Left lobe of liver (tissue), 2 donors: ENCODE measurements around the gene LNPEP. TPM values are rescaled to one million over a fixed set of nuclear protein-coding genes. Genes with fewer than 3 reads are reported as not detected.
"Not testable (repeated sequence)": the region's sequence is repeated elsewhere in the genome, so short reads cannot be mapped to it uniquely, and the experiment has no call there.

ENCODE experiments used
- ATAC-seq: fragments of 200-7000 bp; cut with Tn5 transposase; one replicate; pipeline ENCODE4 v1.9.1; 2020; ENCODE audit warnings: mild to moderate bottlenecking, moderate library complexity
- DNase-seq: peaks from one replicate; pipeline ENCODE4 v3.0.0-alpha.2; 2020; ENCODE audit warnings: low spot score
- total RNA-seq: library from RNA; stranded (reverse); gene quantifications from one replicate; pipeline ENCODE4 v1.2.1, GENCODE V29; 2021
- donor health status: DM: no; HTN: no; CAD: no; lungs with moderate emphysema.
- donor health status: DM: no; HTN: yes; CAD: no.

LNPEP gene
- total RNA-seq, 1 donor from 2014 or later, result 8.4 TPM

- no peak for ATAC-seq
- DNase-seq, result no peak
Observed at GRCh38 chr5:97046270-97046982, 110.5 kb downstream of the LNPEP start.

GRCh38 chr5:97047076-97047475 is 111.2 kb downstream of the LNPEP start:
- ATAC-seq (no peak), DNase-seq (no peak)

- ATAC-seq (no peak), DNase-seq (no peak)
Observed at GRCh38 chr5:97049175-97049574, 113.3 kb downstream of the LNPEP start.

GRCh38 chr5:97056263-97056662 is 120.4 kb downstream of the LNPEP start:
- DNase-seq (no peak), ATAC-seq (no peak)

GRCh38 chr5:97062046-97062445 is 126.2 kb downstream of the LNPEP start:
- DNase-seq (no peak), ATAC-seq (no peak)

- ATAC-seq, result no peak
Observed at GRCh38 chr5:97063251-97063650, 127.4 kb downstream of the LNPEP start.

GRCh38 chr5:97065475-97065874 is 129.6 kb downstream of the LNPEP start:
- ATAC-seq (no peak), DNase-seq (no peak)

More at GRCh38 chr5:97063251-97063650, 127.4 kb downstream of the LNPEP start:
- DNase-seq, result no peak

GRCh38 chr5:97067296-97067850 is 131.5 kb downstream of the LNPEP start:
- DNase-seq (no peak), ATAC-seq (no peak)

- ATAC-seq, result no peak
Observed at GRCh38 chr5:97070234-97070633, 134.4 kb downstream of the LNPEP start.

GRCh38 chr5:97071101-97071500 is 135.2 kb downstream of the LNPEP start:
- DNase-seq (no peak), ATAC-seq (no peak)

More at GRCh38 chr5:97070234-97070633, 134.4 kb downstream of the LNPEP start:
- no peak for DNase-seq

GRCh38 chr5:97071993-97072392 is 136.1 kb downstream of the LNPEP start:
- ATAC-seq (no peak), DNase-seq (no peak)

GRCh38 chr5:97072696-97073095 is 136.8 kb downstream of the LNPEP start:
- DNase-seq (no peak), ATAC-seq (no peak)

GRCh38 chr5:97073420-97073819 is 137.5 kb downstream of the LNPEP start:
- ATAC-seq, result no peak

GRCh38 chr5:97074859-97075489 is 139.1 kb downstream of the LNPEP start:
- ATAC-seq (no peak), DNase-seq (no peak)

More at GRCh38 chr5:97073420-97073819, 137.5 kb downstream of the LNPEP start:
- DNase-seq, result no peak

- DNase-seq (no peak), ATAC-seq (no peak)
Observed at GRCh38 chr5:97075649-97076048, 139.8 kb downstream of the LNPEP start.

GRCh38 chr5:97076098-97076497 is 140.2 kb downstream of the LNPEP start:
- no peak for DNase-seq
- ATAC-seq, result no peak

- ATAC-seq, result no peak
- DNase-seq, result no peak
Observed at GRCh38 chr5:97077246-97077645, 141.4 kb downstream of the LNPEP start.

- DNase-seq (no peak), ATAC-seq (no peak)
Observed at GRCh38 chr5:97078958-97079743, 143.3 kb downstream of the LNPEP start.

- ATAC-seq, DNase-seq: not testable (repeated sequence)
Observed at GRCh38 chr5:97084782-97085458, 149.0 kb downstream of the LNPEP start.

GRCh38 chr5:97085459-97086181 is 149.7 kb downstream of the LNPEP start:
- no peak for DNase-seq
- no peak for ATAC-seq
